ENCODE data around the gene ABCC10.
"Not testable (repeated sequence)": the region's sequence is repeated elsewhere in the genome, so short reads cannot be mapped to it uniquely, and the experiment has no call there.

ABCC10 gene

GRCh38 chr6:43497689-43498088, 70.3 kb downstream of the ABCC10 start:
- no peak for DNase-seq

DNA sequence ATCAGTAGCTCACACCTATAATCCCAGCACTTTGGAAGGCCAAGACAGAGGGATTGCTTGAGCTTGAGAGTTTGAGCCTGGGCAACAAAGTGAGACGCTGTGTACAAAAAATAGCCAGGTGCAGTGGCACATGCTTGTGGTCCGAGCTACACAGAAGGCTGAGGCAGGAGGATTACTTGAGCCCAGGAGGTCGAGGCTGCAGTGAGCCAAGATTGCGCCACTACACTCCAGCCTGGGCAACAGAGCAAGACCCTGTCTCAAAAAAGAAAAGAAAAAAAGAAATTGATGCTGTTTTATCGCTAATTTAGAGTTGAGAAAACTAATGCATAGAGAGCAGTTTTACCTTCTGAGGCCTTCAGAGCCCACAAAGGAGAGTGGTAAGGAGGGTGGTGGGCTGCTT, 71.0 kb downstream of the ABCC10 start:
- DNase-seq, result not testable (repeated sequence)

DNA sequence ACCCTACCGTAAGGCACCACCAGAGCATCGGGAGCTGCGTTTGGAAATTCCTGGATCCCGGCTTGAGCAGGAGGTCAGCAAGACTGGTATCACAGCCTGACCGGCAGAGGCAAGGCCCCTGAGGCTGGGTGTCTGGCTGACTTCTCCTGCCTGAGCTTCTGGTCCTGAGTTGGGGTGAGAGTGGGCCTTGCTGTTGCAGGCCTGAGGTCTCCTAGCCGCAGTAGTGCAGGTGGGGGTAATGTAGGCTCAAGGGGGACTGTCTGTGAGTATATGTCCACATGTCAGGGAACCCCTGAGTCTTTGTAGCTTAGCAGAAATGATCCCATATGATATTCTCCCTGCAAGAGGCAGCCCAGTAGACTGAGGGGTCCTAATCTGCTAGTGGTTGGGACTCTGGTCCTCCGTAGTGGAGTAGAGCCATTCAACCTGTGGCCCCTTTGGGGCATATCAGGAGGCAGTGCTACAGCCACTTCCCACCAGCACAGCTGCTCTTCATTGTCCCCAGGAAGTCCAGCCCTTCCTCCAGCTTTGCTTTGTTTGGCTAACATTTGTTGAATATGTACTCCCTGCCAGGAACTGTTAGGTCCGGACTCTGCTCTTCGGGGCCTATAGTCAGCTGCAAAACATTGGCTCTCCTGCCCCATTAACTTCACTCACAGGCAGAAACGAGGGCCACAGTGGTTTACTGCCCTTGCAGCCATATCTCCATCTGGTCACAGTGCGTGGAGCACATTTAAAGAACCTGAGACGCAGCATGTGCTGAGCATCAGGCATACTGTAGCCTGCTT, 71.9 kb downstream of the ABCC10 start:
- DNase-seq, result no peak
